GM18508 (cell line): ENCODE measurements around the gene DNAH9.
"Not testable (repeated sequence)": the region's sequence is repeated elsewhere in the genome, so short reads cannot be mapped to it uniquely, and the experiment has no call there.

Source experiments
- ATAC-seq: cut with Tn5 transposase; IDR thresholded peaks from one replicate; pipeline ENCODE4 v1.9.1; 2021; ENCODE audit warnings: moderate number of reproducible peaks; ENCODE audit not compliant: insufficient read depth, unreplicated experiment

The DNAH9 gene

GRCh38 chr17:11949571-11949970, 351.3 kb downstream of the DNAH9 start:
- ATAC-seq, result not testable (repeated sequence)

DNA sequence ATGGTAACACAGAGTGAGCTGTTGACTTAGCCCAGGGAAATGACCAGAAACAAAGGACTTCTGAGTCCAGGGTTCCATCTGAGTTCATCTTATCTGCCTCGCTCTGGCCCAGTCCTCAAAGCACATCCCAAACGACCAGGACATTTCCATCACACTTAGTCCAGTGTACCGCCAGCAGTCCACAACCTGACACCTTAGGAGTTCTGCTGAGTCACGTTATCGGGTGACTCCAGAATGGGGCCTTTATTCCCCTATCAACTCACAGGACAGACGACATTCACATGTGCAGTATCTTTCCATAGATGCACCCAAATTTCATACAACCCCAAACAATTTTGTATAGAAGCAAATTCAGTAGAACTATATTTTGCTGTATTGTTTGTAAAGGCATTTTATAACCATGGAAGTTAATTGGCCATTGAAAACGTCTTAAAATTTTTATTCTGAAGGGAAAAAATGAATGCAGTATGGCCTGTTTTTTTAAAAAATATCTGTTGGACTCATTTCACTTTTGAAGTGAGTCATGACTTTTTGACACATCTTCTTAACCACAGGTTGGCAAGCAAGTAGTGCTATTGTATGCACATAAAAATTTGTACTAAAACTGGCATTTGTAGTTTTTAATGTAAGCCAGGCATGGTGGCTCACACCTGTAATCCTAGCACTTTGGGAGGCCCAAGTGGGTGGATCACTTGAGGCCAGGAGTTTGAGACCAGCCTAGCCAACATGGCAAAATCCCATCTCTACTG, 352.7 kb downstream of the DNAH9 start:
- no peak for ATAC-seq

DNA sequence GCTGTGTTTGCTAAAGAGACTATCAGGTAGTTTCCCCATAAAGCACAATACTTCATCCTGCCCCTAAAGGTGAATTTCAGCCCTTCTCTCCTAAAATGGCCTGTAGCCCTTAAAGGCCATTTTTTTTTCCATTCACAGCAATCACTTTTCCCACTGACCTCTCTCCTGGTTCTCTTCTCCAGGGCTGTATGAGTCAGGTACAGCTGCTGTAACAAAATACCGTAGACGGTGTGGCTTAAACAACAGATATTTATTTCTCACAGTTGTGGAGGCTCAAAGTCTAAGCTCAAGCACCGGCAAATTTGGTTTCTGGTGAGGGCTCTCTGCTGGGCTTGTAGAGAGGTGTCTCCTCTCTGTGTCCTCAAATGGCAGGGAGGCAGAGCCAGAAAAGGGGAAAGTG, 354.3 kb downstream of the DNAH9 start:
- ATAC-seq, result no peak

GRCh38 chr17:11953924-11954323, 355.7 kb downstream of the DNAH9 start:
- ATAC-seq, result no peak

DNA sequence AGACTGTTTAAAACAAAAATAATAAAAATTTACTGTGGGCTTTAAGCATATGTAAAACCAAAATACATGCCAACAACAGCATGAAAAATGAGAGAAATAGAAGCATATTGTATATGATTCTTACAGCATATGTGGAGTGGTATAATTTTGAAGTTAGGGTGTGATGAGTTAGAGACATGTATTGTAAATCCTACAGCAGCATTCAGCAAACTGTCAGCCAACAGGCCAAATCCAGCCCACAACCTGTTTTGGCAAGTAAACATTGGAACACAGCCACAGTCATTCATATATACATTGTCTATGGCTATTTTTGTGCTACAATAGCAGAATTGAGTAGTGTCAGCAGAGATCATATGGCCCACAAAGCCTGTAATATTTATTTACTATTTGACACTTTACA, 356.7 kb downstream of the DNAH9 start:
- ATAC-seq, result no peak

DNA sequence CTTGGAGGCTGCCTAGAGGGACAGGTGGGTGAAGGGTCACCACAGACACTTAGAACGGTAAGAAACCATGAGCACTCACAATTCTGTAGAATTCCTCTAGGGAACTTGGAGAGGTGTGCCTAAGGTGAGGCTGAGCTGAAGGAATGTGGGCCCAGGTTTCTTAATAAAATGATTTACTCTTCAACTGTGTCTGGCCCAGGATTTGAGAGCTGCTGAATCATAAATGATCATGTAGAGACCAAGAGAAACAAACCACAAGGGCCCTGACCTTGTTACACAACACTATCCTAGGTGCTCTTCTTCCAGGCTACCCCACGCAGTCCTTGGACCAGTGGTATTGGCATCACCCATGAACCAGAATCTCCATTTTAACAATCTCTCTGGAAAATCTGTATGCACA, 371.3 kb downstream of the DNAH9 start:
- no peak for ATAC-seq

GRCh38 chr17:11972741-11973140, 374.5 kb downstream of the DNAH9 start:
- ATAC-seq, result not testable (repeated sequence)

DNA sequence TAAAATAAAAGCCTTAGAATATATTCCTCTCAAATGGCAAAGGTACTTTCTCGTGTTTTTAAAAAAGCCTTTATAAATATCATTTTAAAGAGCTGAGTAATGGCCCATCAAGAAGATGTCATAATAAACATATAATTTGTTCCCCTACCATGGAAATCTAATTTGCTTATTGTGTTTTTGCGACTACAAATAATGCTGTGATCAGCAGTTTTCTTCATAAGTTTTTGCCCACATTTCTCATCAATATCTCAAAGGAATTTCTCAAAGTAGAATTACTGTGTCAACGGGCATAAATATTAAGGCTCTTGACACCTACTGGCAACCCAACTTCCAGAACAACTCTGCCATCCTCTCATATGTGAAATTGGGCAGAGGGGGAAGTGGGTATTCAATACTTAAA, 381.5 kb downstream of the DNAH9 start:
- ATAC-seq, result no peak

GRCh38 chr17:11980813-11981212, 382.5 kb downstream of the DNAH9 start:
- no peak for ATAC-seq

GRCh38 chr17:11981862-11982261, 383.6 kb downstream of the DNAH9 start:
- ATAC-seq, result no peak

DNA sequence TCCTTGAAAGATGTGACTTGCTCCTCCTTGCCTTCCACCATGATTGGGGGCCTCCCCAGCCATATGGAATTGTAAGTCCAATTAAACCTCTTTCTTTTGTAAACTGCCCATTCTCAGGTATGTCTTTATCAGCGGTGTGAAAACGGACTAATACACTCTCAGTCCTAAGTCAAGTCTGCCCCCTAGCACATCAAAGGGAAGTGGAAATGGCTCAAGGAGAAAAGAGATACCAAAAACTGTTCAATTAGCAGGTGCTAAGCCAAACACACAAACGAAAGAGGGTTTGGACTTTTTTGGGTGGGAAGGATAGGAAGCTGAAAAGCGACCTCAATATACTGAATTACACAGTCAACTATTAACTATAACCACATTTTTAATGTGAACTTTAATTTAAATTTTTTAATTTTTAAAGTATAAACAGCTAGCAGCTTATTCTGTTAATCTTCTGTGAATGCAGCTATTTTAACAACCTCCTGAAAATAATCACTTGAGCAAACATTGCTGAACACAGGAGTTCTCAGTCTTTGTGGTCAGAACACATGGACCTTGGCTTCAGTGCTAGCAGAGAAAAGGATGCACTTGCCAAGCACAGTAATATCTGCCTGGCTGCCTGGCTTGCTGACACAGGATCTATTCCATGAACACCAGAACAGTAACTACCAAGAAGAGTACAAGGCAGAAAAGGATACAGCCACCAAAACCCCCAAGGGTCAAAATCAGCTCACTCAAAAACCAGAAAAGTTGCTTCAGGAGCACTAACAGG, 388.1 kb downstream of the DNAH9 start:
- no peak for ATAC-seq

DNA sequence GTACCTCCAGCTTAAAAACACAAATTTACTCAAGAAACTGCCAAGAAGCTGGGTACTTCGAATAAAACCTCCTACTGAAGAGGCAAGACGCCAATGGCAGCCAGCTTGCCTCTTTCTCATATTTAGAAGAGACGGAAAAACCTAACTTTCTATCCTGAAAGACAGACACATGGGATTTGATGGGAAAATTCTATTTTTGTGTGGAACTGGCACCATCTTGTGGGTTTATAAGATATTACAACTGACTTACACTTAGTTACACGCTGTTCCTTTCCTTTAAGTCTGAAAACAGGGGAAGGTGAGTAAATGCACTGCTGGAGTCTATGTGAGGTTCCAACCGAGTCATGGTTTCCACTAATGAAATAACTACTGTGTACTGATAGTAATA, 388.7 kb downstream of the DNAH9 start:
- ATAC-seq, result no peak

- no peak for ATAC-seq
These were observed 392.2 kb downstream of the DNAH9 start for GRCh38 chr17:11990363-11990983.

GRCh38 chr17:11991461-11991860, 393.2 kb downstream of the DNAH9 start:
- no peak for ATAC-seq

- ATAC-seq, result peak; percentile 33
These were observed 398.5 kb downstream of the DNAH9 start for GRCh38 chr17:11996722-11997146.

DNA sequence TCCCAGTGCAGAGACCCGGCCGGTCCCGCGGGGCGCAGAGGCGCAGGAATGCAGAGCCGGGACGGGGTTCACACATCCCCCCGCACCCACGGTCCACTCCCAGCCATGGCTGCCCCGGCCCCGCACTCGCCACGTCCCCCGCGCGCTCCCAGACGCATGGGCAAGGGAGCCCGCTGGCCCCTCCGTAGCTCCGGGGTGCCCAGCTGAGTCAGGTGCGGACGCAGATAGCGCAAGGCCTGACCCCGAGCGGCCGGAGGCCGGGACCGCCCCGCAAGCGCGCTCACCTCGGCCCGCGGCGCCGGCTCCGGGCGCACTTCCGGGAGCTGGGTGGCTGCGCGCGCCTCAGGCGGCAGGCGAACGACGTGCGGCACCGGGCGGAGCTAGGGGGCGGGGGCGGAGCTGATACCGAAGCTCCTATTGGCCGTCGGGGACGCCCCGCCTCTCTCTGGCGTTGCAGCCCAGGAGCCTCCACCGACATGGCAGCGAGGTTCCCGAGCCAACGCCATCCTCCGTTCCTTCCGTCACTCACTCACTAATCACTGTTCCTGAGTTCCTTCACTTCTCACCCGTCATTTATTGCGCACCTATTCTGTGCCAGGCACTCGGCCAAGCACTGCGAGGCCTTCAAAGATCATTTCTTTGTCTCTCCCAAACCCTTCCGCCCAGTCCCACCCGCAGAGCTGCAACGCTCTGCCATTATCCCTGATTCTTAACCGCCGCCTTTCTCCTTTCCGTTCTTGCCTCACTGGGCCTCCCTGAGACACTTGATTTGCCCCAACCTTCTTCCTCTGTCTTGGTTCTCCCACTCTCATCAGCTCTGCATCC, 399.1 kb downstream of the DNAH9 start, which contains the start of gene ZNF18:
Gene ZNF18 (minus strand): TSS at position 329 of the 825 bp plus-strand sequence. CDS start 4,646 bp downstream, outside the sequence.
- ATAC-seq, result peak; percentile 84

- no peak for ATAC-seq
These were observed 399.6 kb downstream of the DNAH9 start for GRCh38 chr17:11997972-11998233.

DNA sequence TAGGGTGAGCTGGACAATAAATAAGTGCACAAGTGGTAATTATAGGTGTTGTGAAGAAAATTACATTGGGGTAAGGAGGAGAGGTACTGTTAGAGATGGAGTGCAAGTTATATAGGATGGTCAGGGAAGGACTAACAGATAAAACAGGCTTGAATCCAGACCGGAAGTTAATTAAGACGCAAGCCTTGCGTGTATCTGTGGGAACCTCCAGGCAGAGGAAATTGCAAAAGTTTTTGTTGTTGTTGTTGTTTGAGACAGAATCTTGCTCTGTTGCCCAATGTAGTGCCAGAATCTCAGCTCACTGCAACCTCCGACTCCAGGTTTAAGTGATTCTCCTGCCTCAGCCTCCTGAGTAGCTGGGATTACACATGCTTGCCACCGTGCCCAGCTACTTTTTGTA, 401.4 kb downstream of the DNAH9 start:
- no peak for ATAC-seq

DNA sequence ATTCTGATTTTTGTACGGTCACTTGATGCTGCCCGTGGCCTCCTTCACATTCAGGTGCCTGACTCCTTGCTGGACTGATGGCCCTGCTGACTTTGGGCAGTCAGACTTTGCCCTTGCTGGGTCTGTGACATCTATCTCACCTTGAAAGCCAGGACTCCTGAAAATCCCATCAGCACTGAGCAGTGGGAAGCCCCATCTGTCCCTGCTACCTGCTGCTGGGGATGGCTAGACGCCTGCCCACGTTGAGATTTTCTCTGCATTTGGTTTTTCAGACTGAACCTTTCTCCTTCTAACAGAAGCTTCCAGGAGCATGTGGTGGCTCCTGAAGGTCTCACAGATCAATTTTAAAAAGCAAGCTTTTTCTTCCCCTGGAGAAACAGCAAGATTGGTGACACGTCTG, 409.2 kb downstream of the DNAH9 start:
- ATAC-seq, result no peak
